HepG2 (cell line): Measurements from ENCODE around the gene CEP128. TPM values are rescaled to one million over a fixed set of nuclear protein-coding genes. Genes with fewer than 3 reads are reported as not detected.

Experiments
- ATAC-seq: fragments of 200-7000 bp; cut with Tn5 transposase; 3 replicates; pipeline ENCODE4 v1.9.1; 2020; ENCODE audit warnings: mild to moderate bottlenecking, moderate library complexity
- BruUV-seq: library from RNA; stranded (reverse); fragments of 400-500 nt; replicated peaks from 2 replicates; lab custom pipeline; 2021; lab: Mats Ljungman, UMichigan
- CTCF ChIA-PET: fragments of 300-600 bp; formaldehyde crosslinking; extraction: SDS; loops from one replicate; lab custom pipeline; 2021; ENCODE audit warnings: low total read pairs, inconsistent platforms, low intra/inter-chr PET ratio; lab: Yijun Ruan, JAX
- POLR2A ChIA-PET: fragments of 350-600 bp; sonication (Branson Sonifier 250); formaldehyde crosslinking; loops from one replicate; lab custom pipeline; 2020; ENCODE audit warnings: antibody characterized with exemption, inconsistent platforms; lab: Yijun Ruan, JAX
- DNase-seq: peaks from one replicate; pipeline ENCODE4 v3.0.0-alpha.2; 2015; ENCODE audit warnings: low spot score
- FAIRE-seq: peaks from 3 replicates; lab custom pipeline; 2011; peaks lifted over from hg19 to GRCh38; lab: Jason Lieb, UNC
- H2AFZ ChIP-seq: one replicate; pipeline ENCODE4 v1.6.1; 2011; ENCODE audit warnings: low read length, inconsistent platforms
- H3K27ac ChIP-seq: fragments of 300-600 bp; 3 replicates; pipeline ENCODE4 v1.8.0; 2011; ENCODE audit warnings: mixed run types, mild to moderate bottlenecking, mixed read lengths, low read length, inconsistent platforms; ENCODE audit not compliant: insufficient read depth; ENCODE audit errors: extremely low read length
- H3K27me3 ChIP-seq, 2 experiments: fragments of 200-600 bp in 1 of 2; 2 replicates in 1 of 2; 3 replicates in 1 of 2; pipeline versions ENCODE4 v1.6.0 to v1.8.0; 2011; ENCODE audit warnings: low read length in 2 of 2, mild to moderate bottlenecking in 2 of 2, moderate library complexity in 2 of 2, inconsistent platforms in 1 of 2; ENCODE audit not compliant: insufficient read depth in 2 of 2, control insufficient read depth in 1 of 2
- H3K36me3 ChIP-seq, 2 experiments: fragments of 200-600 bp in 1 of 2; replicated peaks in 1 of 2; 2 replicates in 1 of 2; 3 replicates in 1 of 2; pipeline versions ENCODE4 v1.5.1 to v1.8.0; 2011; ENCODE audit warnings: low read length in 2 of 2, inconsistent platforms in 1 of 2; ENCODE audit not compliant: insufficient read depth in 2 of 2, control insufficient read depth in 1 of 2
- H3K4me1 ChIP-seq: 2 replicates; pipeline ENCODE4 v1.5.1; 2012; ENCODE audit warnings: low read length, inconsistent platforms; ENCODE audit not compliant: insufficient read depth
- H3K4me2 ChIP-seq: 2 replicates; pipeline ENCODE4 v1.6.0; 2011; ENCODE audit warnings: low read depth, low read length, inconsistent platforms
- H3K4me3 ChIP-seq, 3 experiments: fragments of 200-600 bp in 1 of 3; sonication (generic), shearing (Covaris generic) in 1 of 3; replicated peaks in 1 of 3; 2 replicates each; pipeline ENCODE4 v1.5.1; 2011 to 2016; ENCODE audit warnings: low read length in 3 of 3, inconsistent platforms in 2 of 3, low read depth in 2 of 3, mild to moderate bottlenecking in 2 of 3, control low read depth in 1 of 3, mixed read lengths in 1 of 3; ENCODE audit not compliant: insufficient read depth in 1 of 3
- H3K79me2 ChIP-seq: one replicate; pipeline ENCODE4 v1.6.1; 2011; ENCODE audit warnings: low read length, inconsistent platforms; ENCODE audit not compliant: insufficient read depth
- H3K9ac ChIP-seq: 2 replicates; pipeline ENCODE4 v1.6.0; 2011; ENCODE audit warnings: mild to moderate bottlenecking, low read depth, low read length, inconsistent platforms; ENCODE audit not compliant: insufficient read depth
- H3K9me3 ChIP-seq: 2 replicates; pipeline ENCODE4 v1.5.1; 2012; ENCODE audit warnings: mild to moderate bottlenecking, low read length
- H4K20me1 ChIP-seq: 2 replicates; pipeline ENCODE4 v1.6.0; 2011; ENCODE audit warnings: inconsistent platforms, mild to moderate bottlenecking, low read length, moderate library complexity; ENCODE audit not compliant: insufficient read depth
- SMAD1 ChIP-seq: sonication (generic); formaldehyde crosslinking; IDR thresholded peaks from 2 replicates; pipeline ENCODE4 v1.4.0; 2020; ENCODE audit warnings: missing genetic modification reagents, low read depth, mild to moderate bottlenecking, borderline replicate concordance
- SMYD3 ChIP-seq: sonication (generic); formaldehyde crosslinking; IDR thresholded peaks from 2 replicates; pipeline ENCODE4 v1.8.1; 2023; ENCODE audit warnings: mild to moderate bottlenecking, missing genetic modification reagents
- THYN1 ChIP-seq: sonication (generic); formaldehyde crosslinking; IDR thresholded peaks from 2 replicates; pipeline ENCODE4 v1.8.1; 2023; ENCODE audit warnings: low read depth, mild to moderate bottlenecking, moderate library complexity, missing genetic modification reagents, borderline replicate concordance
- ZNF646 ChIP-seq: sonication (generic); formaldehyde crosslinking; IDR thresholded peaks from 2 replicates; pipeline ENCODE4 v1.9.0; 2021; ENCODE audit warnings: mild to moderate bottlenecking, missing genetic modification reagents
- ZNF674 ChIP-seq: sonication (generic); formaldehyde crosslinking; IDR thresholded peaks from 2 replicates; pipeline ENCODE4 v1.5.0; 2020; ENCODE audit warnings: low read depth, mild to moderate bottlenecking, missing genetic modification reagents
- WGBS: methylation state at CpG from one replicate; pipeline ENCODE4 v1.1.6; 2017; ENCODE audit warnings: low lambda C conversion rate; 5-methylcytosine and 5-hydroxymethylcytosine counted together
- in situ Hi-C: cut with HindIII; loops from 2 replicates; pipeline ENCODE4 v1.10.0; 2017; ENCODE audit warnings: low pct_unique_long_range_greater_than_20kb; ENCODE audit not compliant: extremely low pct_ligation_motif_present
- intact Hi-C: fragments of 100-400 bp; cut with micrococcal nuclease; formaldehyde crosslinking; loops from one replicate; pipeline ENCODE4 v1.10.0; 2022; ENCODE audit not compliant: unreplicated experiment
- polyA plus RNA-seq, 8 experiments: library from polyadenylated mRNA; depleted of rRNA in 3 of 8; stranded (reverse) in 7 of 8; unstranded in 1 of 8; fragments of >200 nt; fragmentation: Illumina TruSeq in 4 of 8; extraction: Trizol in 4 of 8; gene quantifications; 2 replicates each; pipeline versions ENCODE4 v1.2.1 to v1.2.3, GENCODE V29; 2011 to 2016; ENCODE audit warnings: low read depth in 4 of 8, missing spikeins in 1 of 8, mixed read lengths in 1 of 8; ENCODE audit not compliant: insufficient read depth in 1 of 8
- total RNA-seq, 5 experiments: library from RNA; depleted of rRNA; stranded (reverse); fragments of >200 nt; fragmentation: Illumina TruSeq; extraction: Trizol; gene quantifications; 2 replicates each; pipeline ENCODE4 v1.2.3, GENCODE V29; 2016; ENCODE audit warnings: low read depth in 1 of 5
- TF ChIP-seq, protein P1 (sequence below): sonication (generic); formaldehyde crosslinking; IDR thresholded peaks from 2 replicates; pipeline ENCODE4 v1.9.0; 2022; ENCODE audit warnings: missing genetic modification reagents, mild to moderate bottlenecking, borderline replicate concordance

CEP128 gene
- total and polyA plus RNA-seq, 2 of the 13 experiments (the other 11 are each of a cell fraction or from before 2014, with no cell fraction given), result 1.3 to 7.5 TPM

DNA sequence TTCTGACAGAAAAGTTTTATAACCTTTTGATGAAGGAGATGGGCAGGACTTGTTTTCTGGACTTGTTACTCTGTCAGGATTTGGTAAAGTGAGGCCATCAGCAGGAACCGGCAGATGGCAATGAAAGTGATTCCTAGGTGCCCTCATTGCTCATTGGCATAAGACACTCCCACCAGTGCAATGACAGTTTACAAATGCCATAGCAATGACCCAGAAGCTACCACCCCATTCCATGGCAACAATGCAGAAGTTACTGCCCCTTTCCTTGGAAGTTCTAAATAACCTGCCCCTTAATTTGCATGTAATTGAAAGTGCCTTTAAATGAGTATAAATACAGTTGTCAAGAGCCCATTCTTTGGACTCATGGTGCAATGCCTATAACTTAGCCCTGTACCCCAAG lies 222.6 kb downstream of the CEP128 start:
- Histone ChIP-seq H4K20me1 (no peaks in the 10 kb centered on the region), H3K4me1 (no peaks in the 10 kb centered on the region), H3K9ac (no peak overlapping the region), H2AFZ (no peak overlapping the region), H3K27ac (no peak overlapping the region), H3K9me3 (no peaks in the 10 kb centered on the region), H3K36me3 (no peaks in the 10 kb centered on the region), H3K79me2 (no peaks in the 10 kb centered on the region), H3K27me3 (no peaks in the 10 kb centered on the region), H3K4me2 (no peak overlapping the region), H3K4me3 (no peak overlapping the region)
- no peak for ATAC-seq
- no TSS peak for BruUV-seq
- no peak for FAIRE-seq
- WGBS, result 100% methylated on average over 1 of the region's 1 CpG
- DNase-seq, result no peak
- in situ Hi-C loops, result no loop called here
- intact Hi-C loops, result no loop called here
- CTCF ChIA-PET, result no interaction called here
- POLR2A ChIA-PET, result no interaction called here
- TF ChIP-seq ZNF674 (CRISPR knock-in tag), result no peak
- no peak for TF ChIP-seq ZNF646 (CRISPR knock-in tag)
- TF ChIP-seq THYN1 (CRISPR knock-in tag), result no peak
- no peak for TF ChIP-seq SMYD3 (CRISPR knock-in tag)
- TF ChIP-seq SMAD1, result no peak
- TF ChIP-seq, protein P1, sequence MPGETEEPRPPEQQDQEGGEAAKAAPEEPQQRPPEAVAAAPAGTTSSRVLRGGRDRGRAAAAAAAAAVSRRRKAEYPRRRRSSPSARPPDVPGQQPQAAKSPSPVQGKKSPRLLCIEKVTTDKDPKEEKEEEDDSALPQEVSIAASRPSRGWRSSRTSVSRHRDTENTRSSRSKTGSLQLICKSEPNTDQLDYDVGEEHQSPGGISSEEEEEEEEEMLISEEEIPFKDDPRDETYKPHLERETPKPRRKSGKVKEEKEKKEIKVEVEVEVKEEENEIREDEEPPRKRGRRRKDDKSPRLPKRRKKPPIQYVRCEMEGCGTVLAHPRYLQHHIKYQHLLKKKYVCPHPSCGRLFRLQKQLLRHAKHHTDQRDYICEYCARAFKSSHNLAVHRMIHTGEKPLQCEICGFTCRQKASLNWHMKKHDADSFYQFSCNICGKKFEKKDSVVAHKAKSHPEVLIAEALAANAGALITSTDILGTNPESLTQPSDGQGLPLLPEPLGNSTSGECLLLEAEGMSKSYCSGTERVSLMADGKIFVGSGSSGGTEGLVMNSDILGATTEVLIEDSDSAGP (CRISPR knock-in tag), result no peak
